Fibroblast of the aortic adventitia (primary cell): ENCODE measurements around the gene LZTFL1. TPM values are rescaled to one million over a fixed set of nuclear protein-coding genes. Genes with fewer than 3 reads are reported as not detected.

Source experiments
- DNase-seq: peaks from one replicate; pipeline ENCODE4 v3.0.0-alpha.2; 2010; ENCODE audit warnings: low read depth
- H3K4me3 ChIP-seq: 2 replicates; pipeline ENCODE4 v1.5.1; 2011; ENCODE audit warnings: low read depth, mild to moderate bottlenecking, control low read depth, low read length, moderate library complexity
- total RNA-seq: library from RNA; depleted of rRNA; stranded (reverse); fragments of >200 nt; gene quantifications from 2 replicates; pipeline ENCODE4 v1.2.3, GENCODE V29; 2012; ENCODE audit warnings: low replicate concordance
- TF ChIP-seq, protein P1 (sequence below): IDR thresholded peaks from 2 replicates; pipeline ENCODE4 v1.5.1; 2011; ENCODE audit warnings: mild to moderate bottlenecking, low read length, control low read depth, inconsistent platforms; ENCODE audit not compliant: insufficient read depth

LZTFL1 gene
- total RNA-seq, 1 donor: 24.1 TPM

DNA sequence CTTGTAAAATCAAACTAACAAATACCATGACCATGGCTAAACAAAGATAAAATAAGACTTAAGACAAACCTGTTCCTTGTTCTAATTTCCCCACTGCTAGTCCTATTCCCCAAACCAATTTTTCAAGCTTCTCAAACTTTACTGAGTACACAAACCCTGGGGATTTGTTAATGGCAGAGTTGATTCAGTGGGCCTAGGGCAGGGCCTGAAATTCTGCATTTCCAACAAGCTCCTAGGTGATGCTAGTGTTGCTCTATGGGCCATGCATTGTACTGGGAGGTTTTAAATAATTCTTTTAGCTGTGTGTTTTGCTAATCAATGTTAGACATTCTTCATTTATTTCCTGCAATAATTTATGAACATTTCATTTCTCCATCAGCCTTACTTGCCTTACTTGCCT lies 31.1 kb upstream of the LZTFL1 start:
- H3K4me3 ChIP-seq: no peak overlapping the region
- no peak for DNase-seq
- TF ChIP-seq, protein P1, sequence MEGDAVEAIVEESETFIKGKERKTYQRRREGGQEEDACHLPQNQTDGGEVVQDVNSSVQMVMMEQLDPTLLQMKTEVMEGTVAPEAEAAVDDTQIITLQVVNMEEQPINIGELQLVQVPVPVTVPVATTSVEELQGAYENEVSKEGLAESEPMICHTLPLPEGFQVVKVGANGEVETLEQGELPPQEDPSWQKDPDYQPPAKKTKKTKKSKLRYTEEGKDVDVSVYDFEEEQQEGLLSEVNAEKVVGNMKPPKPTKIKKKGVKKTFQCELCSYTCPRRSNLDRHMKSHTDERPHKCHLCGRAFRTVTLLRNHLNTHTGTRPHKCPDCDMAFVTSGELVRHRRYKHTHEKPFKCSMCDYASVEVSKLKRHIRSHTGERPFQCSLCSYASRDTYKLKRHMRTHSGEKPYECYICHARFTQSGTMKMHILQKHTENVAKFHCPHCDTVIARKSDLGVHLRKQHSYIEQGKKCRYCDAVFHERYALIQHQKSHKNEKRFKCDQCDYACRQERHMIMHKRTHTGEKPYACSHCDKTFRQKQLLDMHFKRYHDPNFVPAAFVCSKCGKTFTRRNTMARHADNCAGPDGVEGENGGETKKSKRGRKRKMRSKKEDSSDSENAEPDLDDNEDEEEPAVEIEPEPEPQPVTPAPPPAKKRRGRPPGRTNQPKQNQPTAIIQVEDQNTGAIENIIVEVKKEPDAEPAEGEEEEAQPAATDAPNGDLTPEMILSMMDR: no peak

DNA sequence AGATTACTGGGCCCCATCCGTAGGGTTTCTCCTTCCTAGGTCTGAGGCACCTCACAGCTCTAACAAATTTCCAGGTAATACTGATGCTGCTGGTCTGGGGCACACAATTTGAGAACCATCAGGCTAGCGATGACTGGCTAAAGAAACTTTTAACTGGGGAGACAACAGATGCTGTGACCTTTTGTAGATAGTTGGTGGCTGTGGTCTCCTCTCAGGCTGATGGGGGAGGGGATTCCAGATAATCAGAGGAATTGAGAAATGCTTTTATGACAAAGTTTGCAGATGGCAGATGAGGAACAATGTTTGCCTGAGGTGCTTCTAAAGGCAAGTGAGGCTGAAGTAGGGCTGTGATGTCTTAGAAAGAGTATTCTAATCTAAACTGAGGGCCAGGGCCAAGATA lies 30.6 kb upstream of the LZTFL1 start:
- no peak overlapping the region for H3K4me3 ChIP-seq
- no peak for DNase-seq
- TF ChIP-seq, protein P1: no peak

DNA sequence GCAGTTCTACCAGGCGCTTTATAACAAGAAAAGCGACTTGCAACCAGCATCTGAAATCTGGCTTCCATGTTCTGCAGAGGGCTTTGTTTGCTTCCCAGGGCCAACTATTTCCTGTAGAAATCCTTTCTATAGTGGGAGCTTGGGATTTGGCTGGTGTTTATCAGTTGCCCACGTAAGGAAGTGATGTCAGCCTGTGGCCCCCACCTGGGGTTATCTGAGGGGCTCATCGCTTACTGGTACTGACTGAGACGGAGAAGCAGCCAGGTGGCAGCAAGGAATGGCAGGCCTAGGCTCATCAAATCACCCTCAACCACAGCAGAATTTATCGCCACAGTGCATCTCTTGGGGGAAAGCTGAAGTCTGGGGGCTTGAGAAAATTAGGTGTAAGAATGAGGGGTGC lies 29.9 kb upstream of the LZTFL1 start:
- DNase-seq: no peak
- no peak overlapping the region for H3K4me3 ChIP-seq
- TF ChIP-seq, protein P1: no peak

DNA sequence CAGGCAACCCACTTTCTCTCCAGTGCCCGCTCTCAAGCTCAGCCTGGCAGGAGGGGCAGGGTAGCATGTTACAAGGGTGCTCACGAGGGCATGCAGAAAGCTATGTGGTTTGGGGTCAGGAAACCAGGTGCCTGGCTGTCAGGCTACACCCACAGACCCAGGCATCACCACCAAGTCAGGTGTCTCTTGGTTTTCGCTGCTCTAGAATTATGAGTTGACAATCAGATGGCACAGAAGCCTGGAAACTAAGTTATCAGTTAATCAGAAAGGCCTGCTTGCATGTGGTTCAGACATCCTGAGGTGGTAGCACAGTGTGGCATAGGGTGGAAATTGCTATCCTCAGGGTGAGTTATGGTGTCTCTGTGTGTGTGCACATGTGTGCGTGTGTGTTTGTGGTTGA lies 28.2 kb upstream of the LZTFL1 start:
- no peak for DNase-seq
- no peak overlapping the region for H3K4me3 ChIP-seq
- TF ChIP-seq, protein P1: no peak

DNA sequence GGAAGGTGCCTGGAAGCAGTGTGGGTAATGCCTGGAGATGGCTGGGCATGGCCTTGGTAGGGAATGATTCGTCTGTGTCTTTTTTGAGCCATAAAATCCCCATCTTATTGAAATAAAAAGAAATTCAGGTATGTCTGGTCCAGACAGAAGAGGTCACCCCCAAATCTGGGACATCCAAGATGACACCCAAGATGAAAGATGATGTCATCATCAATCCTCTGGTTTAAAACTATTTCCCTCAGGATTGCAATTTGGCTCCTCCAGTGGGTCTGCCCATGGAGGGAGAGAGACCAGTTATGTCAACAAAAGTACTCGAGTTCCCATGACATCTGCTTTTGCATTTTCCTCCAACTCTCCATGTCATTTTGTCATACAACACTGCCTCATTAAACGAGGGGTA lies 27.7 kb upstream of the LZTFL1 start:
- TF ChIP-seq, protein P1: no peak
- H3K4me3 ChIP-seq: no peak overlapping the region
- DNase-seq: no peak

DNA sequence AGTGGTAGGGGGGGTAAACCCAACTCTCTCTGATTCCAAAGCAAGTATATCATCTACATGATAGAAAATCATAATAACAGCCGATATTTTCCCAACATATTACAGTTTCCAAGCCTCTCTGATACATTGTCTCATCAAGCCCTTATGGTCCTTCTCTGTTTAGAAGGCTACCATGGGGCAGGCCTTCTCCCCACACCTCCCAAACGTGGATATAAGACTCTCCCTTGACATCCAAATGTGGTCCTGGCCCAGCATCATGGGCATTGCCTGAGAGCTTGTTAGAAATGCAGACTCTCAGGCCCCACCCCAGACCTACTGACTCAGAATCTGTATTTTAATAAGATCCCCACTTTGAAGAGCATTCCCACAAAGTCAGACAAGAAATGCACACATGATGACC lies 26.7 kb upstream of the LZTFL1 start:
- TF ChIP-seq, protein P1: no peak
- no peak for DNase-seq

DNA sequence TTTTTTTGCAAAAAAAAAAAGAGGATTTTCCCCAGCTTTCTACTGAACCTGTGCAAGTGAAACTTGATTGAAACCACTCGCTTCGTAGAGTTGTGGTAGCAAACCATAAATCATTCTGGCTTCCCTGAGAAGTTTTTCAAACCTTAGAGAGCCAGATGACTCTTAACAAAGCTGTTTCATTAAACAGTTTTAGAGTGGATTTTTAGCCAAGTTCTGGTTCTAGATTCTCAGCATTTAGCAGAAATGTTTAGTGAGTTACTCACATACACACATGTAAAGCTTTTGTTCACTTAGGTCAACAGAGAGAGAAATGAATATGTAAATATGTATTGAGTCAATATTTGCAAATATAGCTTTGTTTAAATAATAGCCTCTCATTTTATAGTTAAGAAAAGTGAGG lies 26.3 kb upstream of the LZTFL1 start:
- no peak overlapping the region for H3K4me3 ChIP-seq
- TF ChIP-seq, protein P1: no peak
- no peak for DNase-seq

More for the DNA sequence above, 26.7 kb upstream of the LZTFL1 start:
- no peak overlapping the region for H3K4me3 ChIP-seq
